ENCODE measurements around the gene ABLIM1. TPM values are rescaled to one million over a fixed set of nuclear protein-coding genes. Genes with fewer than 3 reads are reported as not detected.
A peak's percentile ranks its signal among the peaks of the same experiment; 100 is the strongest.

ABLIM1 gene
- total RNA-seq, 1 donor from 2014 or later = 47.0 TPM

- DNase-seq (ENCODE audit: low spot score) (no peak), ATAC-seq (no peak)
These were observed 31.2 kb downstream of the ABLIM1 start for GRCh38 chr10:114626841-114627240.

DNA sequence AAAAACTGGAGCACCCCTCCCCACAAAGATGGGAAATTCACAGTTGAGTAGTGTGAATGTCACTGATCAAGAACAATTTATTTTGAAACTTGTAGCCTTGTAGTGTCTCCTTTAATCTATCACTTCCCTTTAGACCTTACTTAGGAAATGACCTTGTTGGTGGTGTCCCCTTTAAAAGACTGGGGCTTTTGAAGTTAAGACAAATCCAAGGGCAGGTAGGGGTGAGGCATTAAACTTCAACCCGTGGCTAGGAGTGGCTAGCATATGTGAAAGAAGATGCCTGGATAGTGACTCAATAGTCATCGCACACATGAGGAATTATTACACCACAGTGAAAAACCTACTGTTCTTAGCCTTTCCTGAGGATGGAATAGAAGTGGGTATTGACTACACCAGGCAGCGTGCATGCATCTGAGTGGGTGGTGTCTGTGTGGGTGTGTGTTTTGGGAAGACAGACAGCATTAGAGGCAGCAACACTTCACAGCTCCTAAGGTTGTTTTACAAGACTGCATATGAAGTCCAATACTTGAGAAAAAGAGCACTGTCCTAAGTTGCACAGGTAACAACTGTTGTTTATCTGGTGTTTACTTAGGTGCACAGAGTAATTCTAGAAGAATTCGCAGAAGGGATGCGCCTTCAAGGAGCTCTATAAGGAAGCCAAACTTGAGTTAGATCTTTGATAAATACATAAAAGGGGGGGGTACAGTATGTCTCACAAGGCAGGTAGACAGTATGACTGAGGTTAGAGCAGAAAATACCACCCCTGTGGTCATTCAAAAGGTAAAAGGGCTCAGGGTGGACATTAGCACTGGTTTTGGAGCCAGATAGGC lies 32.9 kb downstream of the ABLIM1 start:
- ATAC-seq = no peak

DNA sequence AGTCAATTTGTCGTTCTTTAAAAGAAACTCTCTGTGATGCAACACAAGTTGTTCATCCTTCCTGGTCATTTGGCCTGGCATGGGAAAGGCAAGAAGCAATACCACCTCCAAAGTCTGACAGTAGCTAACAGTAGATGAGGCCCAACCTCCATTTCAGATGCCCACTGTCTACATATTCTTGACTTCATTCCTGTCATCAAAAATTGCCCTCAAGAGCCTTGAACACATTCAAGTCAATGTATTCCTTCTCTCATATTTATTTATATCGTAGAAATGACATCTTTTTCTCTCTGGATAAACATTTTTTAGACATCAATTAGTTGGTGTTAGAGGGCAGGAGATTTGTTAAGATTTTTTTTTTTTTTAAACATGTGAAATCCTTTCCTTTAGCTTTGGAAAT lies 33.7 kb downstream of the ABLIM1 start:
- no peak for DNase-seq (ENCODE audit: low spot score)
- peak; percentile 4 for ATAC-seq

More for the DNA sequence above, 32.9 kb downstream of the ABLIM1 start:
- DNase-seq (ENCODE audit: low spot score) = no peak

GRCh38 chr10:114623661-114624294 lies 34.3 kb downstream of the ABLIM1 start:
- DNase-seq (ENCODE audit: low spot score) = no peak
- peak; percentile 86 for ATAC-seq

GRCh38 chr10:114623155-114623554 lies 34.9 kb downstream of the ABLIM1 start:
- ATAC-seq (no peak), DNase-seq (ENCODE audit: low spot score) (no peak)

DNA sequence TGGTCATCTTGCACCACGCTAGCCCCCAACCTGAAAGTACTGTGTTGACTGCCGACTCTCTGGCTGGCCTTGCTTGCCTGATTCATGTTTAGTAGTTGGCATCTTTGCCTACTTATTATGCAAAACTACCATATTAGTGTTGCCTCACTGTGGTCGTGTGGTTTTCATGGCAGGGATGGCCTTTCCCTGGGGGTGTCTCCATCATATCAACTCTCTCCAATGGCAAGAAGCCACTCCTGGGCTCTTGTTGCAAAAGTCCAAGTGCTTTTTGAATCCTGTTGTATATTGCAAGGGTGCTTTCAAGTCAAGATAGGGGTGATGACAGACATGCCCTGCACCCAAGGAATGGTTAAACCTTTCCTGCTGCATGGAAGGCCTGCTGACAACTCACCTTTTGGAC lies 39.4 kb downstream of the ABLIM1 start:
- ATAC-seq = no peak
- peak; percentile 33 for DNase-seq (ENCODE audit: low spot score)

DNA sequence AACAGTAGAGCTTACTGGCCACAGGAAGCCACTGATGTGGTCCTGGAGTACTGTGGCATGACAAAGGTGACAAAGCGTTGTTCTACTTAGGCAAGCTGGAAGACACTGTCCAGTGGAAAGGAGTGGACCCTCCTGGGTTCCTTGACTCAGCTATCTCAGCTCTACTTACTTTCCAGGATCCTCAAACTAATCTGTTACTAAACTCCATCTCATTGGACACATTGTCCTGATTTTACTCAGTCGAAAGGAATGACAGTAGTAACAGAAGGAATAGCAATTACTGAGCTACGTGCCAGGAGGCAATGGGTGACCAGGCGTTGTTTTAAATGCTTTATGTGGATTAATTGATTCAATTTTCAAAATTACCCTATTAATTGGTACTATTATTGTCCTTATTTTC lies 41.6 kb downstream of the ABLIM1 start:
- no peak for ATAC-seq
- DNase-seq (ENCODE audit: low spot score) = no peak

GRCh38 chr10:114616103-114616502 lies 42.0 kb downstream of the ABLIM1 start:
- no peak for DNase-seq (ENCODE audit: low spot score)
- no peak for ATAC-seq

GRCh38 chr10:114615600-114616007 lies 42.5 kb downstream of the ABLIM1 start:
- peak; percentile 4 for ATAC-seq
- no peak for DNase-seq (ENCODE audit: low spot score)

DNA sequence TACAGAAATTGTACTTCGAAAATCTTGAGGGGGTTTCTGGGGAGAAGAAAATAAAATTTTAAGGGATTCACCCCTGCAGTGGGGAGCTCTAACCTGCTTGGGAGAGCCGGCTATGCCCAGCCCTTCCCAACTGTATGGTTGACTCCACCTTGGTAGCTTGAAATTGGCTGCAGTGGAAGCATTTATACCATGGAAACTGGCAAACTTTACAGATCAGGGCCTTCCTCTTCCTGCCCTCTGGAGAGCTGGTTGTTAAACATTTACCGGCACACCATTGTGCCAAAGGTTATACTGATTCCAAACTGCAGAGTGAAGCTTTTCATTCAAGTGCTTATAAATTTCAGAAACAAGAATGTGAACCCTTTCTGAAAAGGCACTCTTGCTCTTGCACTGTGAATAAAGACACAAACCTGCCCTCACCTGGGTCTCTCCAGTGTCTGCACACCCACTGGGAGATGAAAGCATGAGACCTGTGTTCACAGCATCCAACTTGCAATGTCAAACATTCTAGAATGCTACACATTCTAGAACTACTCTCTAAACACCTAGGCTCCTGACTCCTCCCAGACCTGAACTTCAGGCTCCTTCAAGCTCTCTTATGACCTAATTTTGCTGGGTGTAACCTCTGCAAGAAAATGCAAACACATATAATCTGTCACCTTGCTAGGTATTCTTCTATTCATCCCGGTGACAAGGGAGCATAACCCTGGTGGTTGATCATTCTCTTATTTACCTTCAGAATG lies 44.7 kb downstream of the ABLIM1 start:
- ATAC-seq (peak; percentile 86), DNase-seq (ENCODE audit: low spot score) (peak; percentile 80)

DNA sequence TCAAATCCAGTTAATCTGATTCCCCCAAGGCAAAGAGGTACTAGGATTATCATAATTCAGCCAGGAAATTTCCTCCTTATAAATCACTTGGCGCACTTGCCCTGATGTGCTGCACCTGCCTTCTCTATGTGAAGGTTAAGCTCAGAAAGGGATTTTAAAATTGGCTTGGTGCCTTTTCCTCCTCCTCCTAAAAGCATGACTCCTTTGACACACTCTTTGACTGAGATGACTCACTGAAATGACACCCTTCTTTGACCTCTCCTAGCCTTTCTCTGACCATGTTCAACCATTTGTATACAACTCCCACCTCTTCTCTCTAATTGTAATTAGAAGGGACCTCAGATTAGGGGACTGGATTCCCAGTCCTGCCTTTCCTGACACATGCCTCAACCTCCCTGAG lies 46.5 kb downstream of the ABLIM1 start:
- DNase-seq (ENCODE audit: low spot score) (no peak), ATAC-seq (no peak)

GRCh38 chr10:114609518-114610426 lies 48.3 kb downstream of the ABLIM1 start:
- DNase-seq (ENCODE audit: low spot score) = no peak
- ATAC-seq = no peak

DNA sequence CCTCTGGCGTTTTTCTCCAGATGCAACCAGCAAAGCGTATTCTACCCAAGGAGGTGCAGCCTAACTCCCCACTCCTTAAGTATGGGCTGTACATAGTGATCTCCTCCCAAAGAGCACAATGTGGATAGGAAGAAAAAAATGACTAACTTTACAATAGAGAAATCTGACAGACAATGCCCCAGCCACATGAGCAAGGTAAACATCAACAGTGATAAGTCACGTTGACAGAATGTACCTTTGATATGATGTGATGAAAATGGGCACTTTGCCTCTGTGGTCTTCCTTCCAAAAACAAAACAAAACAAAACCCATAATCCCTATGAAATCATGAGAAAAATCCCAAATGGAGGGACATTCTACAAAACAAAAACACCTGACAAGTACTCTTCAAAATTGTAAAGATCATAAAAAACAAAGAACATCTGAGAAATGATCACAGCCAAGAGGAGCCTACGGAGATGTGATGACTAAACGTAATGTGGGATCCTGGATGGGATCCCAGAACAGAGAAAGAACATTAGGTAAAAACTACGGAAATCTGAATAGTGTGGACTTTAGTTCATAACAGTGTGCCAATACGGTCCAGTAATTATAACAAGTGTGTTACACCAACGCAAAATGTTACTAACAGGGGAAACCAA lies 50.6 kb downstream of the ABLIM1 start:
- no peak for DNase-seq (ENCODE audit: low spot score)
- ATAC-seq = peak; percentile 65

GRCh38 chr10:114605155-114605797 lies 52.8 kb downstream of the ABLIM1 start:
- DNase-seq (ENCODE audit: low spot score) (no peak), ATAC-seq (peak; percentile 67)

DNA sequence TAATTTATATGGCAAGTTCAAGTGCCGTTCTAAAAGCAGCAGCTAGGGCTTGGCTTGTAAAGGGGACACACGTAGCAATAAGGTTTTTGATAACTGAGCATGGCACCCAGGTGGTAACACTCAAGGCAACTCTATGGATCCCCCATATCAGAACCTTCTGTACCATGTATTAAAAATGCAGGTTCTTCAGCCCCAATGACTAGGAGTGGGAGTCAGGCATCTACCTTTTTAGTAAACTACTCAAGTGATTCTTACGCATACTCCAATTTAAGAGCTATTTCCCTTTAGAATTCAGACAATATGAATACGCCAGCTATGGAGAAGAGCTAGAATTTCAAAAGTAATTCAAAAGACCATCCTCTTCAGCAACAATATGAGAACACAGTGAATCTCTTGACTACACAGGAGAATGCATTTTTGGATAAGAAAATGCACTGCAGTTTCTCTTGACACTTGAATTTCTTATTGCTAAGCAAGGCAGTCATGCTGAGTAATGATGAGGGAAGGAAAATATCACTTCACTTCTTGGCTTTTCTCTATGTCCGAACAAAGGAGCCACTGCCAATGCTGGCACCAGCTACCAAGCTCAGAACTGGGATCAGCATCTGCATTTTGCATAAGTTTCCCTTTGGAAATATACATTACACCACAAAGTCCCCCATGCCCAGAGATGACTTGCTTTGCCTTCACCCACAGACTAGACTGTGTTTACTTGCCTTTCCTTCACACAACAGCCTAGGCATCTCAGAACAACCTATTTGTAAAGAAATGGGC lies 53.5 kb downstream of the ABLIM1 start:
- DNase-seq (ENCODE audit: low spot score) (no peak), ATAC-seq (no peak)

DNA sequence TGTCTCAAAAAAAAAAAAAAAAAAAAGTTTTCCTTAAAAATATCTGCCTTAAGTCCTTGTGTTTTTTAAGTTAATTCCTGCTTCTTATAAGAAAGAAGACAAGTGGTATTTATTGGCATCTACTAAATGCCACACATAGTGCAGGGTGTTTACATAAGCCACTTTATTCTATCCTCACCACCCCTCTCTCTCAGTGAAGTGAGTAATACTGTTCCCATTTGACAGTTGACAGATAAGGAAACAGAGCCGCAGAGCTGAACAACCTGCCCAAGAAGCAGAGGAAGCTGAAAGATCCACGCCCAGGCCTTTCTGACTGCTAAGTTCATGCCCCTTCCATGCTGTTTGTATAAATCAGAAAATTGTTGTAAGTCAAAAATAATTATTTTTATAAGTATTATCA lies 54.1 kb downstream of the ABLIM1 start:
- ATAC-seq = no peak
- DNase-seq (ENCODE audit: low spot score) = no peak

- DNase-seq (ENCODE audit: low spot score) (no peak), ATAC-seq (no peak)
These were observed 54.8 kb downstream of the ABLIM1 start for GRCh38 chr10:114603303-114603702.

DNA sequence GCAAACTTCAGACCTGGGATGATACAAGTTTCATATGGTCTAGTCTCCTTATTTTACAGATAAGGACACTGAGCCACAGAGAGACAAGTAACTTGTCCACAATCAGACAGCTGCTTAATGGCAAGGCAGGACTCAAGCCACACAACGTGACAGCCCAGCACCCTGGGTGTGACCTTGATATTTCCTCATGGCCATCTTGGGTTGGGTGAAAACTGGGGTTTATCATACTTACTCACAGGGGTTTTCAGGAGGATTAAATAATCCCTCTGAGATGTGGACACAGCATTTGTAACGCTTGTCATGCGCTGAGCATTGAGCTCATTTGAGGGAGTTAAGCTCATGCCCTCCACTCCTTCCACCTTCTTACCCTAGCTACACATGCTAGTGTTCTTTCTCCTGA lies 58.0 kb downstream of the ABLIM1 start:
- ATAC-seq (no peak), DNase-seq (ENCODE audit: low spot score) (no peak)

DNA sequence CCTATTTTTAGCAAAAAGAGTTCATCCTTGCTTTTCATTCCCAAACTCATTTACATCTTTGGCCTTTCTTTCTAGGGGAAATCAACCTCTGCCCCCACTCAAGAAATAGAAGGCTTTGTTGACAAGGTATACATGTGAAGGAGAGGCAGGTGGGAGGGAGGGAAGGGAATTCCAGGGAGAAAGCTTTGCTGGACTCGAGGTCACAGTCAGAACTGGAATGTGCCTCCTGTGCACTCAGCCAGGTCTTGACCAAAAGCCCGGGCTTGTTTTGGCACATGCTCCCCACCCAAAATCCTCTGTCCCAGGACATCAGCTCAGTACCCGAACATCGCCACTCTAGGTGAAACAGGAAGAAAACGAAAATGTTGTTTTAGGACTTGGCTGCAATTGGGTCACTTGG lies 61.3 kb downstream of the ABLIM1 start:
- peak; percentile 82 for ATAC-seq
- DNase-seq (ENCODE audit: low spot score) = no peak
